Astrocyte of the hippocampus (primary cell): ENCODE data around the gene GDF7.

Source experiments
- DNase-seq: peaks from one replicate; pipeline ENCODE4 v3.0.0; 2011; ENCODE audit warnings: low read depth, low spot score

Gene GDF7

DNA sequence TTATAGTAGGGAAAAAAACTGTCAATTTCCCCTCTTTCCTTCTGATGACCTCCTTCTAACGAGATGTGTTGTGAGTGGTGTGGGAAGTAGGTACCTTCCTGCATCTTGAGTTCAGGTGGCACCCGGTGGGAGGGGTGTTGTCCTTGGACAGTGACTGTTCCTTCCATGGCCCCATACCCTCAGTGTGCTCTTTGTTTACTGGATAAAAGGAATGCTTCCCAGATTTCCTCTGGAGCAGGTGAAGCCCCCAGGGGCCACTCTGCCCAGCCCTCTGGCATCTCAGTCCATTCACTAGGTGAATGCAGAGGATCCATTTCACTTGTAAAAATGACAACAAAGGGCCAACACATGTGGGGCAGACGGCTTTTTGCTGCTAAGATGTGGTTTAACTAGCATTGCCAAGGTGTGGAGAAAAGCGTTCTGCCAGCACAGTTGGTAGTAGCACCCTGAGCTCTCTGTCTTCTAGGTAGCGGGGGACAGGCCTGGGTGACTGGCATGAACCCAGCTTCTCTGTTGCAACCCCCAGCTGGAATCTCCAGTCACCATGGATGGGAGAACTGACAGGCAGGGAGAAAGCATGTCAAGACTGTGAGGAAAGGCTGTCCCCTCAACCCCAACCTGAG is 6.9 kb downstream of the GDF7 start:
- DNase-seq, result no peak

DNA sequence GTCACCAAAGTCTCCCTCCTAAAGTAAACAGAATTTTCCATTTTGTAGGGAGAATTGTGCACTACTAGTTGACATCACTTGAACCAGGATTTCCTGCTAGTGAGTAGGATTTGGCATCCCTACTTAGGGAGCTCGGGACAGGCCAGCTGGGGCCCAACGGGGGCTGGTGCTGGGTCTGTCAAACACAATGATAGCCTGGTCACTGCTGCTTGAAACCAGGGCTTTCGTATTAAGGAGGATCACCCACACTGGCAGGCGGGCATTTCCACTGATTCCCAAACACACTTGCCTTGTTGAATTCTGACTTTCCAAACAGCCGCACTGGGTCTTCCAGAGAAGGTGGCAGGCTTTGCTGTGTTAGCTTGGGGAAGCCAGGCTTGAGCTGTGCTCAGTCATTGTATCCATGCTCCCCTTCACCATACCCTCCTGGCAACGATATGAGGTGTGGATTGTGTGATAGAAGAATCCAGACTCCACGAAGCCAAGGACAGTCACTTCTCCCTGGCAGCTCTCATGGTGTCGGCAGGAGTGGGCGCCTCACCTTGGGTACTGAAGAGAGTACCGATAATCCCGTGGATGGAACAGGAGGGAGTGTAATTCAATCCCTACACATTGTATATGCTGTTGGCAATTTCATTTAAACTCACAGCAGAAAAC is 7.5 kb downstream of the GDF7 start:
- no peak for DNase-seq

DNA sequence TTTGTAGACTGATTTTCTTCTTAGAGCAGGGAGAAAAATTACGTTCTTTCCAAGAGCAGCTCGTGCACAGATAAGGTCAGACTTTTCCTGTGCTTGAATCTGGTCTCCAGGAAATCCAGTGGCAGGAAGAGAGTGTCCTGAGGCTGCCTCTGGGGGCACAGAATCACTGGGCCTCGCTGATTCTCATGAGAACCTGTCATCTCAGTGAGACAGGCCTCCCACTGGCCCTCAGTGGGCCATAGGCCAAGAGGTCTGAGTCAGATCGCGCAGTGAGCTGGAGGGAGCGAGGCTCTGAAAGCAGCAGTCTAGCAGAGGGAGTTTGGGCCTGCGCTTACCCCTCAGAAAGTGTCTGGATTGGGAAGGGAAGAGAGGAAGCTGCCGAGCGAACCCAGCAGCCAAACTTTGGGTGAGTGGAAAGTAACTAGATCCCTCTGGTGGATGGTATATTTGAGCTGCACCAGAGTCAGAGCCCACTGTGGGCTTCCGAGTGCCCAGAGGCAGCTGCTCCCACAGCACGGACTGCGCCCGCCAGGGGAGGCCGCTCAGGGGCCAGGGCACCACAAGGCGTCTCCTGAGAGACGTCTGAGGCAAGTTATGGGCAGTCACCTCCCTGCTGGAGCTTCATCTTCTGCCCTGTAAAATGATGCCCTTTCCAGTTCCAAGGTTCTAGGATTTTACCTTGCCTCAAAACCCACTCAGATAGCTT is 8.2 kb downstream of the GDF7 start:
- peak; percentile 88 for DNase-seq

DNA sequence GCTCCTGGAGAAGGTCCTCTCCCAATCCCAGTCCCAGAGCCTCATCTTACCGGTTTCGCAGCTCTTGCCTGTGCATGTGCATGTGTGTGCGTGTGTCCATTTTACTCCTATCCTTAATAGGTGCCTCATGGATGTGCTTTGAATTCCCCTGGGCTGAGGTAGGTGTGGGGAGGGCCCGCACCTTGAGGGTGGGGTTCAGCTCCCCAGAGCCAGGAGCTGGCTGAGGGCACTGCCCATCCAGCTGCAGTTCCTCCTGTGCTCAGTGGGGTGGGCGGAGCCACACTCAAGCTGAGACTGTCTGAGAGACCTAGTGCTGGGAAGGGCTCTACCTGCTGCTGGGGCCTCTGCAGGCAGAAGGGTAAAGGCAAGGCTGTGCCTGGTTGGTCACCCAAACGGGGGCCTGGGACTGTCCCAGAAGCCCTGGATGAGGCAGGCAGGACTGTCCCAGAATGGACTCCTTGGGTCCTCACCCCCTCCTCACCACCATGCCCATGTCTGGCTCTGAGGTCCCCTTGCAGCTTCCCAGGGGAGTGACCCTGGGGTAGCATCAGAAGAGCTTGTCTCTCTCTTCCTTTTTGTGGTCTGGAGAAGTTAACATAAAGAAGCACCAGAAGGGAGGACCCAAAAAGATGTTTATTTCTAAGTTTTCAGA is 8.9 kb downstream of the GDF7 start:
- no peak for DNase-seq

DNA sequence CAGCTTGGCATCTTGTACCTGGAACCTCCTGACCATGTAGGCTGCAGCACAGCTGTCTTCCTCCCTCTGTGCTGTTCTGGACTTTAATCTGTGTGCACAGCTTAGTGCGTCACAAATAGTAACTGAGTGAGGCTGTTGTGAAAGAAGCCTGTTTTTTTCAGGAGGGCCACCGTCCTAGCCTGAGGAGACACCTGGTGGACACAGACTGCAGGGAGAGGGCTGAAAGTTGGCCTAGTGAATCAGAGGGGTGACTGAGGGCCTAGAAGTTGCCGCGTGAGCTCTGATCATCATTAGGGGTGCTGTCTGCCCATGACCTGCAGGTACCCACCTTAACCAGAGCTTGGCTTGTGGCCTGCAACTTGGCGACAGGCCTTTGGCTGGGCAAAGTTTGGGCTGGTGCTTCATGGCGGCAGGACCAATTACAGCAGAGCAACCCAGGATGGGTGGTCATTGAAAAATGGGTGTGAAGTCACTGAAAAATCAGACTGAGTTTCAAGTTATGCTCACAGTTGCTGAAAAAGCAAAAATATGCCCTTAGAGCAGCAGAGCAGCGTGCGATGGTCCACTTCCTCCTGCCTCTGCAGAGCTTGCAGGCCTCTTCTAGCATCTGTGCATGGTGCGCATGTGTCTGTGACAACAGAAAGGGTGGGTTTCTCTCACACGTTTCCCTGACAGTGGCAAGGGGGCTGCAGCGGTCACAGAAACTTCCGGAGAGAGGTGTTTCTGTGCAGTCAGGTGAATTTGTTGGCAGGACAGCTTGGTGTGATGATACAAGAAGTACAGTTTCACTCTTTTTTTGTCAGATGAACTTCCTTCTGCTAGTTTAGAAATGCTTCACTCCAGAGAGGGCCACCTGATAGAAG is 9.6 kb downstream of the GDF7 start:
- DNase-seq, result no peak

DNA sequence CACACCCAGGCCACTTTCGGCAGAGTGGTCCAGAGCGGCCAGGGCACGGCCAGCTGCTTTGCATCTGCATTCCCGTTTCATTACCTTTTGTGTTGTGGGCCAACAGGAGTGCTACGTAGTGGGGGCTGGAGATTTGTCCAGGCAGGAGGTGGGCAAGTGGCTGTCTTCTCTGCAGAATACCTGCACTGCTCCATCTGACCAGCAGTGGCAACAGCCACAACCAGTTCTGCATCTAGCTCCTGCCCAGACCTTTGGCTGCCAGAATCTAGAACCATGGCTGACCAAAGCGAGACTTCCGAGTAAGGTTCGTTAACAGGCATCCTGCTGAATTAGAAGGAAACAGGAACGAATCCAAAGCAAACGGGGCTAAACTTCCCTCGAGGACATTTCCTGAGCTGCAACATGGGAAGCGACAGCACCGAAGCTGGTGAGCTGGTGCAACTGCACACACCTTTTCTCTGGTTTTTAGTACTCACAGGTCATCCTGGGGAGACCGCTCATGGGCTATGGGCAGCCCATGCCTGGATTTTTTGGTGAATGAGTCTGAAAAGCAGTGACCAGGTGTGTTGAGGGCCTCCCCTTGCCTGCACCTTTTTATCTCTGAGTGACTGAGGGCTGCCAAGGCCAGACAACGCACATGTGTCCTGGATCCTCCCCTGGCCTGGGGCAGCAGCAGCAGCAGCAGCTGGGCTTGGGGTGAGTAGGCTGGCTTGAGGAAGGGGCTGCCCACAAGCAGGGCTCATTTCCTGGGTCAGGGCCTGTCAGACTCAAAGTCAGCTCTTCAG is 10.5 kb downstream of the GDF7 start:
- DNase-seq, result no peak

DNA sequence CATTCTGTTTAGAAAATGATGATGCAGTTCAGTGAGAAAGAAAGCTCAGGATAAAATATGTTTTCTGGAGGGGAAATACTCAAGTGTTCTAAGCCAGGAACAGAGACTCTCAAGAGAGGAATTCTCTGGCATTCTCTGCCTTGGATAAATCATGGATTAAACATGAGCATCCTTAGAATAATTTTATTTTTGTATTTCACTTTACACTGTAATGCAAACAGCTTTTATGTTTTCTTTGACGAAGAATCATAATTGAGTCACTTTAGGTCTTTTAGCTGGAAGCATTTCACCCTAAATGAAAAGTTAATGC is 11.1 kb downstream of the GDF7 start:
- DNase-seq, result no peak

DNA sequence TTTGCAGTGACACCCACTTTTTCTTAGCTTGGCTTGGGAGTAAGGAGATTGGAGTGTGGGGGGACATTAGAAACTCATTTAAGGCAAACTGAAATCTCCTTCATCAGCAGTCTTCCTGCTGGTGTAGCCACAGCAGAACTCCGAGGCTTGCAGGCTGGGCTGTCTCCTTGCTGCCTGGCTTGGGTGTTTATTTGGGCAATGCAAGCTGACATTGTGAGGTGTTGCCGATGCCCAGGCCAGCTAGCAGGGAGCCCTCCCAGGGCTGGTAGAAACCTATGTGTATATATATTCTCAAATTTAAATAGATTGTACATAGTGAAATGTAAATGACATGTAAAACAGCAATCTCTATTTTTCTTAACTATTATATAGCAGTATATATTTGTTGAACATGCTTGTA is 11.8 kb downstream of the GDF7 start:
- no peak for DNase-seq

DNA sequence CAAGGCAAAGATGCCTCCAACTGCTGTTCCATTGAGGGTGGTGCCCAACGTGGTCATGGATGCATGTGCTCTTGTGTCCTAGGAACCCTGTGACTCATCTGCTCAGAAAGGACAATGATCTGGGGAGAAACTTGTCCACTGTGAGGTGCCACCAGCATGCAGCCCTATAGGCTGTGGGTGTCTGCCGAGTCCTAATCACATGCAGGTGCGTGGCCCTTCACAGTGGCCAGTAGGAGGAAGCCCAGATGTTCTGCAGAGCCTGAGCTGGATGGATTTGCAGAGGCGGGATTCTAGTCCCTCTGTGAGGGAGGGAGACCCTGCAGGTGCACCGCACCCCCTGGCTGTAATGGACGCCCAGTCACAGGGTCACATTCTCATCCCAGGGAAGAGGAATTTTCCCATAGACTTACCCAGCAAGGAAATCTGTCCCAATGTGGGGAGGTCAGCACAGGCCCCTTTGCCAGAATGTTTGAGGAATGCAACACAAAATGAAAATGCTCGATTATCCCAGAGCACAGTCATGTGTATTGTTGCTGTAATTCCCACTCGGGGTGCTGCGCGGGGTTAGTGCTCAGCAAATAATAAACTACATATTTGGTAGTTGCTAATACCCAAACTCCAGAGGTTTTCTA is 13.9 kb downstream of the GDF7 start:
- DNase-seq, result no peak

DNA sequence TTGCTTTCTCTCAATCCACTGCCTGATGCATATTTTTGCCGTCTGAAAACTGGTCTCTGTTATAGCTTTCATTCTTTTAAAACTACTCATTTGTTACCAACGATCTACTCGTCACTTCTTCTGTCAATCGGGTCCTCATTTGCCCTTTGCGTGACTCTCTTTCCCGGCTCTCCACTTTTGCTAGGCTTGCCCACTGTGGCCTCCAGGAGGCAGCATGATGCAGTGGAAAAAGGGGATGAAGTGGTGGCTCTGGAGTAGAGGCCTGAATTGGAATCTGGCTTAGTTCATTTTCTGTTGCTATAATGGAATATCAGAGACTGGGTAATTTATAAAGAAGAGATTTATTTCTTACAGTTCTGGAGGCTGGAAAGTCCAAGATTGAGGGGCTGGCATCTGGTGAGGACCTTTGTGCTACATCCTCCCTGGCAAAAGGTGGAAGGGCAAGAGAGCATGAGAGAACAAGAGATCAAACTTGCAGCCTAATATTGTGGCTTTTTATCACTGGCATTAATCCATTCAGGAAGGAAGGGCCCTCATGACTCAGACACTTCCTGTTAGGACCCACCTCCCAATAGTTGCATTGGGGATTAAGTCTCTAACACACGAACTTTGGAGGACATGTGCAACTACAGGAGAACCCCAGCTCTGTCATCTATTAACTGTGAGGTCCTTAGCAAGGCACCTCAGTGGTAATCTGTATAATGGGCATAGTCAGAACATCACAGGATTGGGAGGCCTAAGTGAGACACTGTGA is 15.4 kb downstream of the GDF7 start:
- no peak for DNase-seq

DNA sequence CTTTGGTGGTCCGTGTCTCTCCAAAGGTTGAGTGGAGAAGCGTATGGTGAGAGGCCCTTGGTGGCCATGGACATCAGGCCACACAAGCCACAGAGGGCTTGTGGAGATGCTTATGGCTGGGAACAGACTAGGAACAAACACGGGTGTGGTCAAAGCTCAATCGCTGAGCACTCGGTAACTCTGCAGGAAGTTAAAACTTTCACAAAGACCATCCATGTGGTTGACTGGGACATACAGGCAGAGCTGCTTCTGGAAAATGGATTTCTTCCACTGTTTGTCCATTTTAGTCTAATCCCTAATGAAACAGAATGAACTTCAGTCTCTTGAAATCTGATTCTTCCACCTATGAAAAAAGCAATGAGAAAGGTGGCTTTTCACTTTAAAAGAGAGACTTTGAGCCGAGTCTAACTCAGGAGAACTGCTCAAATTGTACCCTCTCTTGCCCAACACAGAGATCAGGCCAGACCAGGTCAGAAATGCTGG is 17.7 kb downstream of the GDF7 start:
- no peak for DNase-seq

DNA sequence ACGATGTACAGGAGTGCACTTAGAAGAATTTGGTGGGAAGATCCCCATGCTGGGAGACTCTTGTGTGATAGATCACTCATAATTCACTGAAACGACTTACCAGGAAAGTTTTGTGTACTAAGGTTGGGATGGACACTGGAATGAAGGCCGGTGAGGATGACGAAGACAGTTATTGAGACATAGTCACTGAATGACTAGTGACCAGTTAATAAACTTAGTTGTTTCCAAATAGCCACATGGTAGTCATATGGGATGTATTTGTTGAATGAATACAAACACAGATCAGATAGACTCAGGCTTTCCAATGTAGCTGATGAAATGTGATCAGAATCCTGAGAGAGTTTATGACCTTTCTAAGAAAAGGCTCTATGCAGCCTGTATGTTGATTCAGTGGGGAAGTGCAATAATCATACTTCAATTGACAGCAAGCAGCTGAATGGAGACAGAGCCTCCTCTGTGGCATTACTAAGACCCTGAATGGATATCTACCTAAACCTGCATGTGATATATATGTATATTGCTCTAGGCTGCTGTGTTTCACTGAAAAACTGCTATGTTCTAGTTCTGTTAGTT is 20.4 kb downstream of the GDF7 start:
- no peak for DNase-seq

DNA sequence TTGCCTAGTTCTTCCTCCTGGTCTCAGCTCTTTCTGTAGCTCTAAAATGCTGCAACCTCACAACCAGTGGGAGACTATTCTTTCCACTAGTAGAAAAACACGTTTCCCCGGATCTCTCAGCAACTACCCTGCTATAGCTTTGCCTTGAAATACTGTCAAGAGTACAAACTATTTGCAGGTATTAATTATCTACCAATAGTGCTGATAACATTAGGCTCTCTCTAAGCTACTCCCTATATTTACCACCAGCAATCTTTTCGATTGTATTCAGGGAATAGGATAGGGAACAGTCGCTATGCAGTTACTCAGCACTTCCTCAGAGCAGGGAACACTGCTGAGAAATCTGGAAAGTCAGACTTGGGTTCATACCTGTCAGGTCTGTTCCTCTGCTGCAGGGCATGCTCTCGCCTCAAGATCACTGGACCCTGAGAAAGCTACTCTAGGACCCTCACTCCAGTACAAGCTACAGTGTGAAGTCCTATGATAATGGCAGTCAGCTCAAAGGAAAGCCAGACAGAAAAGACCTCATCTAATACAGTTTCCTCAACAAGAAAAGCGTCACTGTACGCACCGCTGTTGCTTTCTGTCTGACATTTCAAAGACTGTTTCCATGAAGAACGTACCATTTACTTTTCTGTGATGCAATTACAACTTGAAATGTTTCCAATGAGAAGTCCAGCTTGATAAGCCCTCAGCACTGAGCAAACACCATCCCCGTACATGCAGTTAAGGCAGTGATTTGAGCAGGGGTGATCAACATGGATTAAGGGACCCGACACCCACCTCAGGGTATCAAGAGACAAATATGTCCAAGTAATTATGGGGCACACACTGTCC is 22.7 kb downstream of the GDF7 start:
- no peak for DNase-seq

DNA sequence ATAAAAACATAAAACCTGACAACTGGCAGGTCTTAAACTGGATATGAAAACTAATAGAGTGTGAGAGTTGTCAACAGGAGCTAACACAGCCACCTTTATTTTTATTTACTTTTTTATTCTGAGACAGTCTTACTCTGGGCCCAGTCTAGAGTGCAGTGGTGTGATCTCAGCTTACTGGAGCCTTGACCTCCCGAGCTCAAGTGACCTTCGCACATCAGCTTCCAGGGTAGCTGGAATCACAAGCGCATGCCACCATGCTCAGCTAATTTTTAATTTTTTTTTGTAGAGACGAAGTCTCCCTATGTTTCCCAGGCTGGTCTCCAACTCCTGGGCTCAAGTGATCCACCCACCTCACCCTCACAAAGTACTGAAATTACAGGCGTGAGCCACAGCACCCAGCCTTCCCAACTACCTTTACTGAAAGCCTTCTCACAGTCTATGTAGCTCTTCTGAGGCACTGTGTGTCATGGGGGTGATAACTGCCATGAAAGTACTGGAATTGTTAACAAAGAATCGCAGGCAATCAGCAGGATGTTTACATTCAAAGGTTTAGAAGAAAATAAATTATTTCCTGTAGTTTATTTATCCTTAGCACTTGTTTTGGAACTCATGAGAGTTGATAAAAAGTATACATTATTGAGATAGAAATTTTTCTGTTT is 24.3 kb downstream of the GDF7 start:
- DNase-seq, result no peak

DNA sequence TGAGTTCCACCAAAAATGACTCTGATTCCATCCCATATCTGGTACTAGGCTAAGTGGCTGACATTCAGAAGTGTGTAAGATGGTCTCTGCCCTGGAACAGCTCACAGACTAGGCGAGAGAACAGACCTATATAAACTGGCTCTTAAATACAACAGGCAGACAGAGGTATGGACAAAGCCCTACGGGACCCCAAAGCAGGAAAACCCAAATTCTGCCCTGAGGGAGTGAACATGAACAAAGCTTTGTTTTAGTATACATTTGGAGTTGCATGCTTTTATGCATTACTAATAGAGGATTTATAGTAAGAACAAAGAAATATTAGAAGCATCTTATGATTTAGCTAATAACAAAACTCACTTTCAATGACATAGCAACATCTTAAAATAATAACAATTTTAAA is 25.1 kb downstream of the GDF7 start:
- no peak for DNase-seq

DNA sequence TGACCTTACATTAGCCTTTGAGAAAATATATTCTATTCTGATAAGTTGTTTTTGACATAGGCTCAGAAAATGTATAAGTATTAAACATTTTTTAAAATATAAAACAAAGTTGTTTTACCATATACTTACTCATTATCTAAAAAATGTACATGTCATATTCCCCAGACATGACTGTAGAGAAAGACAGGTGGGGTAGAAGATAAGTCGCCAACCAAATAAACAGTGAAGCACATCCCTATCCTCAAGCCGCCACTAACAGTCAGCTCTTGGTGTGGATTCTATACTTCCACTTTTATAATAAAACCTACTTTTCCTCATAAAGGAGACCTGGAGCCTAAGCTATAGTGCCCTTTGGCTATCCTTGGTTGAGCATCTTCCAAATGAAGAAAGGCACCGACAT is 26.4 kb downstream of the GDF7 start:
- DNase-seq, result no peak

DNA sequence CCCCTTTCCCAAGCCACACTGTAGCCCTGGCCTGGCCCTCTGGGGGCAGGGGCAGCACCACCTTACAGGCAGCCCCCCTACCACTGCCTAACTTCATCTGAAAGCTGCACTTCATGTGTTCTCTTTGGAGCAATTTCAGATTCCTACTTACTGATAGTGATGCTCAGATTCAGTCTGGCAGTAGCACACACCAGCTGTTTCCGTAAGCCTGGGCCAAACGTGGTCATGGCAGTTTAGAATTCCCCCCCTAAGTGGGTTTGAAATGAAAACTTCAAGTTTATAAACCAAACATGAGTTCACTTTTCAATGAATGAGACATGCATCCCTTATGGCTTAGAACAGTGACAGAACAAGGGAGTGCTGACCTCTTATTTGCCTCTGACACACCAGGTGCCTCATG is 29.4 kb downstream of the GDF7 start:
- no peak for DNase-seq
